ENCODE measurements around the gene SCYGR7. TPM values are rescaled to one million over a fixed set of nuclear protein-coding genes. Genes with fewer than 3 reads are reported as not detected.
"Not testable (repeated sequence)": the region's sequence is repeated elsewhere in the genome, so short reads cannot be mapped to it uniquely, and the experiment has no call there.

Gene SCYGR7
- total and polyA plus RNA-seq, 11 donors = not detected

GRCh38 chr2:227717687-227718567 is 10.2 kb upstream of the SCYGR7 start, which contains the start of gene SLC19A3:
TSS of gene SLC19A3 (minus strand) at chr2:227718028. CDS start at chr2:227702318, 15,710 bp downstream.
- WGBS, 4 donors = 4 to 7% (median 5%) methylated on average over 33 to 35 of the region's 35 CpGs
- Histone ChIP-seq H3K36me3 (no peaks in the 10 kb centered on the region), H3K27me3 (peaks cover 0 to 11% (median 0%) of the 10 kb centered on the region in 9 donors), H3K4me3 (peak within 1 kb of the TSS; percentile 0 to 55 (median 41)), H3K4me1 (peaks cover 0 to 12% (median 3%) of the 10 kb centered on the region in 12 donors), H3K9me3 (no peaks in the 10 kb centered on the region), H3K27ac (peak within 1 kb of the TSS in 7 of 12 donors; percentile 0 to 64 (median 18))
- intact Hi-C loops (cut with DNase I) = no loop called here
- ATAC-seq (peak; percentile 82 to 98 (median 95)), DNase-seq (peak; percentile 72 to 88 (median 87))
- TF ChIP-seq POLR2A (IDR thresholded peaks at IDR 0.05) (no peak), CTCF (IDR thresholded peaks at IDR 0.05) (no peak)

GRCh38 chr2:227719641-227720040 is 8.5 kb upstream of the SCYGR7 start:
- H3K27ac ChIP-seq = no peak overlapping the region
- H3K4me1 ChIP-seq = peaks cover 0 to 12% (median 3%) of the 10 kb centered on the region in 12 donors
- H3K9me3 ChIP-seq = no peaks in the 10 kb centered on the region
- H3K4me3 ChIP-seq = no peak overlapping the region
- H3K36me3 ChIP-seq = no peaks in the 10 kb centered on the region
- H3K27me3 ChIP-seq = peaks cover 0 to 11% (median 0%) of the 10 kb centered on the region in 9 donors
- no peak for TF ChIP-seq POLR2A (IDR thresholded peaks at IDR 0.05)
- TF ChIP-seq CTCF (IDR thresholded peaks at IDR 0.05) = no peak
- DNase-seq (no peak), ATAC-seq (no peak)
- intact Hi-C loops (cut with DNase I) = no loop called here
- 90 to 94% (median 93%) methylated on average over 4 of the region's 4 CpGs for WGBS, 4 donors

GRCh38 chr2:227720680-227721079 is 7.5 kb upstream of the SCYGR7 start:
- H3K4me1 ChIP-seq = peaks cover 0 to 12% (median 3%) of the 10 kb centered on the region in 12 donors
- intact Hi-C loops (cut with DNase I) = no loop called here
- peaks cover 0 to 11% (median 0%) of the 10 kb centered on the region in 9 donors for H3K27me3 ChIP-seq
- no peak for DNase-seq
- no peak overlapping the region for H3K27ac ChIP-seq
- H3K4me3 ChIP-seq = no peak overlapping the region
- no peaks in the 10 kb centered on the region for H3K36me3 ChIP-seq
- TF ChIP-seq CTCF (IDR thresholded peaks at IDR 0.05) (no peak), POLR2A (IDR thresholded peaks at IDR 0.05) (no peak)
- WGBS, 4 donors = 86 to 93% (median 91%) methylated on average over 4 of the region's 4 CpGs
- ATAC-seq = no peak
- no peaks in the 10 kb centered on the region for H3K9me3 ChIP-seq

DNA sequence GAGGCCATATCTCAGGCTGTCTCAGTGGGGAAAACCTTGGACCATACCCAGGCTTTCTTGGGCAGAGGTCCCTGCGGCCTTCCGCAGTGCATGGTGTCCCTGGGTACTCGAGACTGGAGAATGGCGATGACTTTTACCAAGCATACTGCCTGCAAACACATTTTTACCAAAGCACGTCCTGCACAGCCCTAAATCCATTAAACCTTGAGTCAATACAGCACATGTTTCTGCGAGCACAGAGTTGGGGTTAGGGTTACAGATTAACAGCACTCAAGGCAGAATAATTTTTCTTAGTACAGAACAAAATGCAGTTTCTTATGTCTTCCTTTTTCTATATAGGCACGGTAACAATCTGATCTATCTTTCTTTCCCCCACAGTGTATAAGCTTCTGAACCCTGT is 5.3 kb upstream of the SCYGR7 start:
- DNase-seq; H3K27ac ChIP-seq; H3K9me3 ChIP-seq; ATAC-seq; H3K4me1 ChIP-seq; H3K4me3 ChIP-seq; H3K36me3 ChIP-seq; intact Hi-C loops (cut with DNase I): not testable (repeated sequence)
- 76 to 82% (median 80%) methylated on average over 7 of the region's 7 CpGs for WGBS, 4 donors
- H3K27me3 ChIP-seq = peaks cover 0 to 16% (median 0%) of the 10 kb centered on the region in 9 donors
